ENCODE results near the gene ATXN10.

ATXN10 gene

GRCh38 chr22:45768490-45768889, 96.9 kb downstream of the ATXN10 start:
- TF ChIP-seq TARDBP (IDR thresholded peaks at IDR 0.05) = no peak
- TF ChIP-seq BHLHE40 (IDR thresholded peaks at IDR 0.05; ENCODE audit: borderline replicate concordance) = no peak
- no peak for TF ChIP-seq SUZ12 (IDR thresholded peaks at IDR 0.05)
- no peak for TF ChIP-seq HDGF (IDR thresholded peaks at IDR 0.05; ENCODE audit: borderline replicate concordance)
- TF ChIP-seq CTBP1 (IDR thresholded peaks at IDR 0.05; ENCODE audit: borderline replicate concordance) = no peak
- TF ChIP-seq ZNF384 (IDR thresholded peaks at IDR 0.05) = no peak
- no peak for TF ChIP-seq NFRKB (IDR thresholded peaks at IDR 0.05)
- TF ChIP-seq FOXA1 (IDR thresholded peaks at IDR 0.05) = no peak
- DNase-seq (ENCODE audit: extremely low spot score) = no peak
- POLR2A ChIA-PET = no interaction called here
- CTCF ChIA-PET = no interaction called here

DNA sequence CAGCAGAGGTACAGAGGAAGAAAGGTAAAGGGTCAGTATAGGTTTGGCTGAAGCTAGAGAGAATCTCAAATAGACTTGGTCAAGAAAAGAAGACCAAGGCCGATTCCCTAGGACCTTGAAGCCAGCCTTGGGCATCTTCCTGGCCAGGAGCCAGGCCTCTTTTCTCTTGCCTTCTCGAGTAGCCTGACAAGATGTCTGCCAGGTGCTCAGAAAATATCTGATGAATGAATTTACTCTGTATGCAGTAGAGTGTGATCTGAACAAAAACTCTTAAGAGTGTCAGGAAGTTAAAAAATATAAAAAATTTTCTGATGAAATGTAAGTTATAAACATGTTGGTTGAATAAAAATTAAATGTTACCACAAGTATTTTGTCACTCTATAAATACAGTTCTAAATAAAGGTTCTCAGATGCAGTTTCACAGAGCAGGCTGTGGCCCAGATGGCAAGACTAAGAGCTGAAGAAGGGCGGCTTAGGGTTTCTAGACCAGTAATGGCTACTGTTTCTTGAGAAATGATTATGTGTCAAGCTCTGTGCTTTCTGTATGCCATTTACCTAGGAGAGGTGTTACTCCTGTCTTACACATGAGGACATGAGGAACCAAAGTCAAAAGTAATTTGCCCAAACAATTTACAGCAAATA, 98.1 kb downstream of the ATXN10 start:
- no peak for TF ChIP-seq FOXA1 (IDR thresholded peaks at IDR 0.05)
- no peak for TF ChIP-seq LEF1 (IDR thresholded peaks at IDR 0.05; ENCODE audit: borderline replicate concordance)
- no peak for TF ChIP-seq SP1 (IDR thresholded peaks at IDR 0.05)
- no peak for TF ChIP-seq SUZ12 (IDR thresholded peaks at IDR 0.05)
- no peak for TF ChIP-seq ZNF384 (IDR thresholded peaks at IDR 0.05)
- no peak for TF ChIP-seq CTBP1 (IDR thresholded peaks at IDR 0.05; ENCODE audit: borderline replicate concordance)
- no peak for TF ChIP-seq NFRKB (IDR thresholded peaks at IDR 0.05)
- TF ChIP-seq FOXM1 (IDR thresholded peaks at IDR 0.05; ENCODE audit: borderline replicate concordance) = no peak
- no peak for TF ChIP-seq FOXK2 (IDR thresholded peaks at IDR 0.05)
- TF ChIP-seq BHLHE40 (IDR thresholded peaks at IDR 0.05; ENCODE audit: borderline replicate concordance) = no peak
- no peak for TF ChIP-seq ELF4 (IDR thresholded peaks at IDR 0.05)
- POLR2A ChIA-PET = no interaction called here
- DNase-seq (ENCODE audit: extremely low spot score) = no peak
- CTCF ChIA-PET = no interaction called here

- CTCF ChIA-PET = no interaction called here
- POLR2A ChIA-PET = no interaction called here
- TF ChIP-seq ARNT (IDR thresholded peaks at IDR 0.05) = no peak
- TF ChIP-seq CTBP1 (IDR thresholded peaks at IDR 0.05; ENCODE audit: borderline replicate concordance) = no peak
- TF ChIP-seq SP1 (IDR thresholded peaks at IDR 0.05) = no peak
- no peak for TF ChIP-seq FOXM1 (IDR thresholded peaks at IDR 0.05; ENCODE audit: borderline replicate concordance)
- TF ChIP-seq FOXA1 (IDR thresholded peaks at IDR 0.05) = no peak
- TF ChIP-seq BHLHE40 (IDR thresholded peaks at IDR 0.05; ENCODE audit: borderline replicate concordance) = no peak
- no peak for TF ChIP-seq TARDBP (IDR thresholded peaks at IDR 0.05)
- TF ChIP-seq FOXK2 (IDR thresholded peaks at IDR 0.05) = no peak
- TF ChIP-seq ELF4 (IDR thresholded peaks at IDR 0.05) = no peak
- no peak for TF ChIP-seq SUZ12 (IDR thresholded peaks at IDR 0.05)
- TF ChIP-seq, protein P1, sequence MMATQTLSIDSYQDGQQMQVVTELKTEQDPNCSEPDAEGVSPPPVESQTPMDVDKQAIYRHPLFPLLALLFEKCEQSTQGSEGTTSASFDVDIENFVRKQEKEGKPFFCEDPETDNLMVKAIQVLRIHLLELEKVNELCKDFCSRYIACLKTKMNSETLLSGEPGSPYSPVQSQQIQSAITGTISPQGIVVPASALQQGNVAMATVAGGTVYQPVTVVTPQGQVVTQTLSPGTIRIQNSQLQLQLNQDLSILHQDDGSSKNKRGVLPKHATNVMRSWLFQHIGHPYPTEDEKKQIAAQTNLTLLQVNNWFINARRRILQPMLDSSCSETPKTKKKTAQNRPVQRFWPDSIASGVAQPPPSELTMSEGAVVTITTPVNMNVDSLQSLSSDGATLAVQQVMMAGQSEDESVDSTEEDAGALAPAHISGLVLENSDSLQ (IDR thresholded peaks at IDR 0.05) = no peak
- no peak for TF ChIP-seq L3MBTL2 (conservative IDR thresholded peaks at IDR 0.05)
- TF ChIP-seq NFRKB (IDR thresholded peaks at IDR 0.05) = no peak
- TF ChIP-seq ZNF384 (IDR thresholded peaks at IDR 0.05) = no peak
- no peak for TF ChIP-seq HDGF (IDR thresholded peaks at IDR 0.05; ENCODE audit: borderline replicate concordance)
- no peak for TF ChIP-seq LEF1 (IDR thresholded peaks at IDR 0.05; ENCODE audit: borderline replicate concordance)
- DNase-seq (ENCODE audit: extremely low spot score) = no peak
These were observed 98.9 kb downstream of the ATXN10 start for GRCh38 chr22:45770506-45770905.

GRCh38 chr22:45771057-45771456, 99.4 kb downstream of the ATXN10 start:
- TF ChIP-seq L3MBTL2 (conservative IDR thresholded peaks at IDR 0.05) = no peak
- TF ChIP-seq, protein P1 (IDR thresholded peaks at IDR 0.05) = no peak
- no peak for TF ChIP-seq HDGF (IDR thresholded peaks at IDR 0.05; ENCODE audit: borderline replicate concordance)
- TF ChIP-seq SP1 (IDR thresholded peaks at IDR 0.05) = no peak
- no peak for TF ChIP-seq SUZ12 (IDR thresholded peaks at IDR 0.05)
- no peak for TF ChIP-seq FOXA1 (IDR thresholded peaks at IDR 0.05)
- TF ChIP-seq TARDBP (IDR thresholded peaks at IDR 0.05) = no peak
- TF ChIP-seq FOXK2 (IDR thresholded peaks at IDR 0.05) = no peak
- no peak for TF ChIP-seq ZNF384 (IDR thresholded peaks at IDR 0.05)
- no peak for TF ChIP-seq ELF4 (IDR thresholded peaks at IDR 0.05)
- TF ChIP-seq FOXM1 (IDR thresholded peaks at IDR 0.05; ENCODE audit: borderline replicate concordance) = no peak
- TF ChIP-seq LEF1 (IDR thresholded peaks at IDR 0.05; ENCODE audit: borderline replicate concordance) = no peak
- TF ChIP-seq ARNT (IDR thresholded peaks at IDR 0.05) = no peak
- no peak for TF ChIP-seq BHLHE40 (IDR thresholded peaks at IDR 0.05; ENCODE audit: borderline replicate concordance)
- no peak for TF ChIP-seq NFRKB (IDR thresholded peaks at IDR 0.05)
- no peak for TF ChIP-seq CTBP1 (IDR thresholded peaks at IDR 0.05; ENCODE audit: borderline replicate concordance)
- POLR2A ChIA-PET = no interaction called here
- CTCF ChIA-PET = no interaction called here
- DNase-seq (ENCODE audit: extremely low spot score) = no peak

DNA sequence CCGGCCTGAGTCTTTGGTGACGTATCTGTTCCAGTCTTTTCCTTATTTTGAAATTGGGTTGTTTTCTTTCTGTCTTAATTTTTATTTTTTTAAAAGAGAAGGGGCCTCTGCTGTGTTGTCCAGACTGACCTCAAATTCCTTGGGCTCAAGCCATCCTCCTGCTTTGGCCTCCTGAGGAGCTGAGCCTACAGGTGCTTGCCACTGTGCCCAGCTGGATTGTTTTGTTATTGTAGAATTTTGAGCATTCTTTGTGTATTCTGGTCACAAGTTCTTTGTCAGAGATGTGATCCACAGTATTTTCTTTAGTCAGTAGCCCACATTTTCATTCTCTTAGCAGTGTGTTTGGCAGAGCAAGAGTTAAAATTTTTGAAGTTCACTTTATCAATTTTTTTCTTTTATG, 100.1 kb downstream of the ATXN10 start:
- ChIA-PET POLR2A (no interaction called here), CTCF (no interaction called here)
- no peak for DNase-seq (ENCODE audit: extremely low spot score)
- TF ChIP-seq HDGF (IDR thresholded peaks at IDR 0.05; ENCODE audit: borderline replicate concordance) = no peak

DNA sequence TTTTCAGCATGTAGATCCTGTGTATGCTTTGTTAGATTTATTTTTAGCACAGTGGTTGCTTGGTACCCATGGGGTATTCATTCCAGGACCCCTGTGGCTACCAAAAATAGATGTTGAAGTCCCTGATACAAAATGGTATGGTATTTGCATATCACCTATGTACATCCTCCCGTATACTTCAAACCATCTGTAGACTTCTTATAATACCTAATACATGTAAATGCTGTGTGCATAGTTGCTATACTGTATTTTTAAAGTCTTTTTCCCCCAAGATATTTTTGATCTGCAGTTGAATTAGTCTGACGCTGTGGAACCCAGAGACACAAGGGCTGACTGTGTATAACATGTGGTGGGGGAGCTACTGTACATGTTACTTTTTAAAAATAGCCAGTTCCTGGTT, 101.1 kb downstream of the ATXN10 start:
- ChIA-PET POLR2A (no interaction called here), CTCF (no interaction called here)
- TF ChIP-seq HDGF (IDR thresholded peaks at IDR 0.05; ENCODE audit: borderline replicate concordance) (no peak), LEF1 (IDR thresholded peaks at IDR 0.05; ENCODE audit: borderline replicate concordance) (no peak), NFRKB (IDR thresholded peaks at IDR 0.05) (no peak), ELF4 (IDR thresholded peaks at IDR 0.05) (no peak)
- DNase-seq (ENCODE audit: extremely low spot score) = no peak

DNA sequence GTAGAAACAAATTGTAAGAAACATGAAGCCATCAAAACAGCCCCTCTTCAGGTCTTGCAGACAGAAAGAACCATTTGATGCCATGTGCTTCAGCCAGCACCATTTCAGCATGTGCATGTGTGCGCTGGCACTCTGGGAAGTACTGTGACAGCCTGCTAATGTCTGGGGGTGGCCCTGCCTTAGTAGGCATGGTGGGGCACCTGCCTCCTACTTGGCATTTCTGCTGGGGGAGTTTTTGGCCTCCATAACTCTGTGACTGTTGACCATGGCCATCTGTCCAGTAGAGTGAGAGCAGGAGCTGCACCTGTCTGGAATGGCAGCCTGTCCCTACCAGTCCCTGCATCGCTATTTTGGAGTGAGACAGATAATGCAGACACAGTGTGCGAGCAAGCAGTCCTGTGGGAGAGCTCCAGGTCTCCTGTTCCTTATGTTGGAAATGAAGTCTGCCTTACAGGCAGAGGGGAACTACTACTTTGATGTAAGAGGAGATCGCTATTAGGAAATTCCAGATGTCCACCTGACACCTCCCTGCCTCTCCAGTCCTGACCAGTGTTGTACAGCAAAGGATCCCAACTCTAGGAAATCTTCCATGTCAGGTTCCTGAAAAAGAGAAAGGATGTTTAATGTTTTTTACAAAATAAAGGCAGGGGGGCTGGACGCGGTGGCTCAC, 102.5 kb downstream of the ATXN10 start:
- DNase-seq (ENCODE audit: extremely low spot score) = no peak
- ChIA-PET CTCF (no interaction called here), POLR2A (no interaction called here)
- TF ChIP-seq HDGF (IDR thresholded peaks at IDR 0.05; ENCODE audit: borderline replicate concordance) = no peak
- no peak for TF ChIP-seq FOXA1 (IDR thresholded peaks at IDR 0.05)
- TF ChIP-seq TARDBP (IDR thresholded peaks at IDR 0.05) = no peak
- TF ChIP-seq FOXM1 (IDR thresholded peaks at IDR 0.05; ENCODE audit: borderline replicate concordance) = no peak
- TF ChIP-seq ELF4 (IDR thresholded peaks at IDR 0.05) = no peak
- no peak for TF ChIP-seq LEF1 (IDR thresholded peaks at IDR 0.05; ENCODE audit: borderline replicate concordance)
- no peak for TF ChIP-seq SUZ12 (IDR thresholded peaks at IDR 0.05)
- TF ChIP-seq ZNF384 (IDR thresholded peaks at IDR 0.05) = no peak
- TF ChIP-seq SP1 (IDR thresholded peaks at IDR 0.05) = no peak
- no peak for TF ChIP-seq NFRKB (IDR thresholded peaks at IDR 0.05)
- no peak for TF ChIP-seq ARNT (IDR thresholded peaks at IDR 0.05)
- TF ChIP-seq CTBP1 (IDR thresholded peaks at IDR 0.05; ENCODE audit: borderline replicate concordance) = no peak
